B cell (primary cell): ENCODE results near the gene MYH15. TPM values are rescaled to one million over a fixed set of nuclear protein-coding genes. Genes with fewer than 3 reads are reported as not detected.

ENCODE experiments used
- ATAC-seq: fragments of 200-7000 bp; cut with Tn5 transposase; one replicate; pipeline ENCODE4 v1.10.0; 2021; ENCODE audit warnings: low read depth, mild to moderate bottlenecking, moderate number of reproducible peaks, moderate library complexity
- CTCF ChIA-PET: fragments of 350-600 bp; sonication (Branson Sonifier 250); formaldehyde crosslinking; loops from one replicate; lab custom pipeline; 2021; ENCODE audit warnings: antibody characterized with exemption, inconsistent platforms; lab: Charles Lee
- POLR2A ChIA-PET: fragments of 350-600 bp; sonication (Branson Sonifier 250); formaldehyde crosslinking; loops from one replicate; lab custom pipeline; 2021; ENCODE audit warnings: antibody characterized with exemption; lab: Charles Lee
- DNase-seq: peaks from one replicate; pipeline ENCODE4 v3.0.0; 2013
- H2AFZ ChIP-seq: 2 replicates; pipeline ENCODE4 v1.6.1; 2012; ENCODE audit warnings: mild to moderate bottlenecking, low read depth, low read length; ENCODE audit not compliant: insufficient read depth, poor library complexity, severe bottlenecking
- H3K27ac ChIP-seq, 2 donors: 1 replicate in 1 of 2; 2 replicates in 1 of 2; pipeline ENCODE4 v1.5.1; 2012 to 2013; ENCODE audit warnings: low read length in 2 of 2, mild to moderate bottlenecking in 2 of 2, moderate library complexity in 1 of 2
- H3K27me3 ChIP-seq, 4 experiments: fragments of 200-600 bp in 1 of 4; sonication (generic) in 1 of 4; replicated peaks in 1 of 4; 1 replicate in 2 of 4; 2 replicates in 2 of 4; pipeline versions ENCODE4 v1.6.1 to v1.7.0; 2013 to 2016; ENCODE audit warnings: low read length in 3 of 4, mild to moderate bottlenecking in 2 of 4, mixed read lengths in 1 of 4, moderate library complexity in 1 of 4; ENCODE audit not compliant: insufficient read depth in 4 of 4, control insufficient read depth in 3 of 4; ENCODE audit errors: control extremely low read depth in 1 of 4
- H3K36me3 ChIP-seq, 2 experiments: replicated peaks in 1 of 2; 1 replicate in 1 of 2; 2 replicates in 1 of 2; pipeline versions ENCODE4 v1.6.1 to v1.7.1; 2013; ENCODE audit warnings: low read length in 1 of 2; ENCODE audit not compliant: insufficient read depth in 2 of 2, control insufficient read depth in 1 of 2; ENCODE audit errors: control extremely low read depth in 1 of 2, extremely low read depth in 1 of 2
- H3K4me1 ChIP-seq, 2 donors: fragments of 200-600 bp in 1 of 2; sonication (generic) in 1 of 2; 1 replicate in 1 of 2; 2 replicates in 1 of 2; pipeline versions ENCODE4 v1.5.1 to v1.6.1; 2013 to 2017; ENCODE audit warnings: low read length in 2 of 2; ENCODE audit not compliant: control insufficient read depth in 2 of 2, insufficient read depth in 2 of 2
- H3K4me2 ChIP-seq: replicated peaks from 2 replicates; pipeline ENCODE3; 2012; ENCODE audit warnings: mild to moderate bottlenecking, low read depth, low read length; ENCODE audit not compliant: poor library complexity, severe bottlenecking
- H3K4me3 ChIP-seq, 5 experiments: fragments of 200-600 bp in 1 of 5; sonication (generic) in 1 of 5; 1 replicate in 3 of 5; 2 replicates in 2 of 5; pipeline versions ENCODE4 v1.5.1 to v1.7.0; 2011 to 2016; ENCODE audit warnings: low read length in 4 of 5, mild to moderate bottlenecking in 4 of 5, low read depth in 2 of 5, control low read depth in 1 of 5, moderate library complexity in 1 of 5; ENCODE audit not compliant: insufficient read depth in 1 of 5; ENCODE audit errors: control extremely low read depth in 1 of 5, extremely low read depth in 1 of 5
- H3K79me2 ChIP-seq: fragments of 200-600 bp; sonication (generic); one replicate; pipeline ENCODE4 v1.6.0; 2016; ENCODE audit warnings: low read length; ENCODE audit not compliant: control insufficient read depth, insufficient read depth
- H3K9ac ChIP-seq: fragments of 200-600 bp; sonication (generic); 2 replicates; pipeline ENCODE4 v1.6.1; 2017; ENCODE audit warnings: mild to moderate bottlenecking, low read length, moderate library complexity
- H3K9me3 ChIP-seq, 3 donors: one replicate each; pipeline versions ENCODE4 v1.6.1 to v1.7.1; 2013; ENCODE audit warnings: low read length in 2 of 3; ENCODE audit not compliant: control insufficient read depth in 2 of 3, insufficient read depth in 1 of 3; ENCODE audit errors: control extremely low read depth in 1 of 3
- H4K20me1 ChIP-seq: 2 replicates; pipeline ENCODE4 v1.6.0; 2012; ENCODE audit warnings: mild to moderate bottlenecking, low read length; ENCODE audit not compliant: insufficient read depth, control insufficient read depth, poor library complexity, severe bottlenecking
- H3K27ac Mint-ChIP-seq: one replicate; pipeline ENCODE4 v1.8.0; 2021; ENCODE audit warnings: mixed read lengths
- H3K27me3 Mint-ChIP-seq: one replicate; pipeline ENCODE4 v1.8.0; 2021; ENCODE audit warnings: mixed read lengths
- H3K4me1 Mint-ChIP-seq: one replicate; pipeline ENCODE4 v1.8.0; 2021; ENCODE audit warnings: mixed read lengths
- H3K4me3 Mint-ChIP-seq: one replicate; pipeline ENCODE4 v1.8.0; 2021; ENCODE audit warnings: mixed read lengths
- H3K9me3 Mint-ChIP-seq: one replicate; pipeline ENCODE4 v1.8.0; 2022; ENCODE audit warnings: mixed read lengths; ENCODE audit not compliant: insufficient read depth
- CTCF ChIP-seq: fragments of 200-600 bp; IDR thresholded peaks from one replicate; pipeline ENCODE4 v1.8.0; 2022; ENCODE audit warnings: antibody characterized with exemption, mild to moderate bottlenecking
- EZH2 ChIP-seq: IDR thresholded peaks from 2 replicates; pipeline ENCODE4 v1.6.1; 2012; ENCODE audit warnings: borderline replicate concordance, low read depth, mild to moderate bottlenecking, moderate library complexity, low read length; ENCODE audit not compliant: insufficient read depth, poor library complexity, severe bottlenecking
- WGBS: methylation state at CpG from one replicate; pipeline ENCODE4 v1.1.5; 2013; ENCODE audit warnings: missing lambda C conversion rate; ENCODE audit not compliant: insufficient coverage; 5-methylcytosine and 5-hydroxymethylcytosine counted together
- intact Hi-C: fragments of 100-400 bp; cut with micrococcal nuclease; formaldehyde crosslinking; loops from one replicate; pipeline ENCODE4 v1.10.0; 2022
- polyA plus RNA-seq: library from polyadenylated mRNA; depleted of rRNA; stranded (reverse); fragments of >200 nt; gene quantifications from 2 replicates; pipeline ENCODE4 v1.2.3, GENCODE V29; 2012
- total RNA-seq, 2 donors: library from RNA; stranded (reverse); fragments of 120-200 nt in 1 of 2; gene quantifications; 1 replicate in 1 of 2; 2 replicates in 1 of 2; pipeline versions ENCODE4 v1.2.3 to v1.2.4, GENCODE V29; 2013 to 2022

The MYH15 gene
- total and polyA plus RNA-seq, 2 donors (not counting 1 experiment from before 2014, with no cell fraction given): 0.06 TPM; not detected in 1

GRCh38 chr3:108518895-108519294, 8.5 kb upstream of the MYH15 start:
- CTCF ChIA-PET: no interaction called here
- intact Hi-C loops: no loop called here
- Mint-ChIP-seq H3K27ac (no peak overlapping the region), H3K27me3 (peaks cover 15% of the 10 kb centered on the region), H3K4me1 (no peaks in the 10 kb centered on the region), H3K4me3 (no peak overlapping the region), H3K9me3 (no peaks in the 10 kb centered on the region)
- Histone ChIP-seq H3K27ac (no peak overlapping the region), H3K79me2 (no peaks in the 10 kb centered on the region), H4K20me1 (no peaks in the 10 kb centered on the region), H3K27me3 (no peaks in the 10 kb centered on the region), H3K9me3 (no peaks in the 10 kb centered on the region), H3K4me3 (no peak overlapping the region), H3K4me1 (no peaks in the 10 kb centered on the region), H3K9ac (no peak overlapping the region), H3K4me2 (no peak overlapping the region), H3K36me3 (no peaks in the 10 kb centered on the region), H2AFZ (no peak overlapping the region)
- POLR2A ChIA-PET: no interaction called here
- 40% methylated on average over 1 of the region's 1 CpG for WGBS
- TF ChIP-seq CTCF: no peak
- no peak for TF ChIP-seq EZH2
- ATAC-seq: no peak
- no peak for DNase-seq

- Histone ChIP-seq H3K27ac (no peak overlapping the region), H3K4me3 (no peak overlapping the region), H3K4me1 (no peaks in the 10 kb centered on the region), H3K27me3 (no peaks in the 10 kb centered on the region), H3K9me3 (no peaks in the 10 kb centered on the region), H3K36me3 (no peaks in the 10 kb centered on the region), H3K9ac (no peak overlapping the region), H4K20me1 (no peaks in the 10 kb centered on the region), H2AFZ (no peak overlapping the region), H3K4me2 (no peak overlapping the region), H3K79me2 (no peaks in the 10 kb centered on the region)
- ATAC-seq: no peak
- CTCF ChIA-PET: no interaction called here
- POLR2A ChIA-PET: no interaction called here
- H3K4me1 Mint-ChIP-seq: no peaks in the 10 kb centered on the region
- H3K9me3 Mint-ChIP-seq: no peaks in the 10 kb centered on the region
- no peak overlapping the region for H3K4me3 Mint-ChIP-seq
- H3K27ac Mint-ChIP-seq: no peak overlapping the region
- WGBS: 100% methylated on average over 2 of the region's 2 CpGs
- DNase-seq: no peak
- peaks cover 15% of the 10 kb centered on the region for H3K27me3 Mint-ChIP-seq
- no peak for TF ChIP-seq EZH2
- TF ChIP-seq CTCF: no peak
- intact Hi-C loops: no loop called here
These were observed 6.5 kb upstream of the MYH15 start for GRCh38 chr3:108516881-108517280.
